HG03159 (cell line): ENCODE measurements around the gene COL7A1.

Experiments
- ATAC-seq: cut with Tn5 transposase; IDR thresholded peaks from one replicate; pipeline ENCODE4 v1.9.1; 2021; ENCODE audit warnings: mild to moderate bottlenecking, moderate library complexity; ENCODE audit not compliant: unreplicated experiment

The COL7A1 gene

DNA sequence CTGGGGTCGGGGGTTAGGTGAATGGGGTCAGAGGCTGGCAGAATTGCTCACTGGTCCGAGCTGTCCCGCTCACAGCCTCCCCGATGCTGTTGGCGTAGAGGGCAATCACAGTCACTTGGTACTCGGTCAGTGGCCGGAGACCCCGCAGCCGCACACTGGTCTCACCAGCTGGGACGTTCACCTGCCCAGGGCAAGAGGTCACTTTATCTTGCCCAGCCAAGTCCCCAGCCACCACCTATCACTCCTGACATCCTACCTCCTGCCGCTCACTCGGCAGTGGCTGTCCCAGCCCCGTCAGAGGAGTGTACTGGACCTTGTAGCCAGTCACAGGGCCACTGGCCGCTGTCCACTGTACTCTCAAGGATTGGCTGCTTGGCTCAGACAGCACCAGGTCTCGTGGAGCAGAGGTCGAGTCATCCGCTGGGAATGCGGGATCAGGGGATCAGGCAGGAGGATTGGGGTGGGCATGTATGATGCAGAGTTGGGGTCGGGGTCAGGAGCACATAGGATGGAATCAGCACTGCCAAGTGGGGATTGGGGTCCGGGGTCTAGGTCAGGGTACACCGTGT is 2.5 kb downstream of the COL7A1 start:
- ATAC-seq, result no peak

GRCh38 chr3:48591886-48592518 is 3.1 kb downstream of the COL7A1 start:
- no peak for ATAC-seq

DNA sequence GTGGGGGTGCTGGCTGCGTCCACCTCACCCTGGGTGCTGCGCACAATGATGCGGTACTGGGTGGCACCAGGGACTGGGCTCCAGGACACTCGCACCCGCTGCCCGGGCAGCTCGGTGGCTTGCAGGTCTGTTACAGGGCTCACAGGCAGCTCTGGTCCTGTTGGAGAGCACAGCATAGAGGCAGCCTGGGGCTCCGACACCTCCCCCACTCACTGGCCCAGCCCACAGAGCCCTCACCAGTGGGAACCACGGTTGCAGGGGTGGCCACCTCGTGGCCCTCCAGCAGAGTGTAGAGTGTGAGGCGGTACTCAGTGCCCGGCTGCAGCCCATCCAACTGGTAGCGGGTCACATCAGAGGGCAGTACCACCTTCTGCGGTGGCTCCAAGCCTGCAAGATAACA is 3.7 kb downstream of the COL7A1 start:
- no peak for ATAC-seq

DNA sequence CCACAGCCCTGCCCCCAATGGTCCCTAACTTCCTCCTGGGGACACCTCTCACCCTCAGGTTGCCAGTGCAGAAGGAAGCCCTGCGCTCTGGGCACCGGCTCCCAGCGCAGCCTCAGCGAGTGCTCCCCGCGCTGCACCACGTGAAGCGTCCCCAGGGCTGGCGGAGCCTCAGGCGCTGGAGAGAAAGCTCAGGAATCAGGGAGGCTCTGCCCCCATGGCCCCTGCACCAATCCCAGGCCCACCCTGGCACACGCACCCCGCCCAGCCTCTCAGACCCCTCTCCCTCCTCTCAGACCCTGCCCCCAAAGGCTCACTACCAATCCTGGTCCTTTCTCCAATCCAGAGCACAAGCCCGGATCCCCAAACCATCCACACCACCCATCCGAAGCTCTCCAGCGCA is 6.9 kb downstream of the COL7A1 start:
- no peak for ATAC-seq

DNA sequence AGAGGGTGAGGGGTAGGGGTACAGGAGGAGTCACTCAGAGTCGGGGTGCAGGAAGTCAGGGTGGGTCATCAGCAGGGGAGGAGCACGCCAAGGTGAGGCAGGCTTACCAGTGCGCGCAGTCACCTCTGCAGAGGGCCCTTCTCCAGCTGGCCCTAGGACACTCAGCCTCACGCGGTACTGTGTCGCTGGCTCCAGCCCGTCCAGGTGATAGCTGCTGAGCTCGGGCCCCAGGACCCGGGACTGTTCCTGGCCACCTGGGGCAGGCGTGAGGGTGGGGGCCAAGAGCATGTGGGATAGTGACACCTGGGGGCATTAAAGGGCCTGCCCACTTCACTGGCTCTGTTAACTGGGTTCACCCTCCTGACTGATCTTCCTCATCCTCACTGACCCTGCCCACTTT is 7.4 kb downstream of the COL7A1 start:
- no peak for ATAC-seq

DNA sequence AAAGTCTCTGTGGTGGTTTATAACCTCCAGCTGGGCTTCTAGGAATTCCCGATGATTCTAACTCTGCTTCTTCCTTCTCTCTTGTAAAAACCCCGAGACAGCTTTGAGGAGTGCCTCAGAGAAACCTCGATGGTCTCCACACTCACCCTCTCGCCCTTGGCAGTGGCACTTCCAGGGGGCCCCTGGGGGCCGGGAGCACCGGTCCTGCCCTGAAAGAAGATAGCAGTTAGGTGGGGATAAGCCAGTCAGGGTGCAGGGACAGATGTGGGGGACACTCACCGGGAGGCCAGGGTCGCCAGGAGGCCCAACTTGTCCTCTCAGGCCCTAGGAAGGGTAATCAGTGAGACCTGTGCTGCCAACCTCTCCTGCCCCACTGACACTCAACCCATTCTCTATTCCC is 9.7 kb downstream of the COL7A1 start:
- no peak for ATAC-seq

DNA sequence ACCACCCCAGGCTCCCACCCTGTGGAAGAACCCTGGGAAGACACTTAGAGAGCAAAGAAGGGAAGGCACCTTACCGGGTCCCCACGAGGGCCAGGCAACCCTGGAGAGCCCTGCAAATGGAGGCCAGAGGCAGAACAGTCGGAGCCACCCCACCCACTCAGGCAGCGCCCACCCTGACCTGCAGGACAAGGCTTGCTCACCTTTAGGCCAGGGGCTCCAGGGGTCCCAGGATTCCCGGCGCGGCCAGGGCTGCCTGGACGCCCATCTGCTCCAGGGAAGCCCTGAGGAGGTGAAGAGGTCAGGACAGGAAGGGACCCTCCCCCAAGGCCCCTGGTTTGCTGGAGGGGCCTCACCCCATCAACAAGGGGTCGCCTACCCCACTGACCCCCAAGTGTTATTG is 10.3 kb downstream of the COL7A1 start:
- ATAC-seq, result no peak

DNA sequence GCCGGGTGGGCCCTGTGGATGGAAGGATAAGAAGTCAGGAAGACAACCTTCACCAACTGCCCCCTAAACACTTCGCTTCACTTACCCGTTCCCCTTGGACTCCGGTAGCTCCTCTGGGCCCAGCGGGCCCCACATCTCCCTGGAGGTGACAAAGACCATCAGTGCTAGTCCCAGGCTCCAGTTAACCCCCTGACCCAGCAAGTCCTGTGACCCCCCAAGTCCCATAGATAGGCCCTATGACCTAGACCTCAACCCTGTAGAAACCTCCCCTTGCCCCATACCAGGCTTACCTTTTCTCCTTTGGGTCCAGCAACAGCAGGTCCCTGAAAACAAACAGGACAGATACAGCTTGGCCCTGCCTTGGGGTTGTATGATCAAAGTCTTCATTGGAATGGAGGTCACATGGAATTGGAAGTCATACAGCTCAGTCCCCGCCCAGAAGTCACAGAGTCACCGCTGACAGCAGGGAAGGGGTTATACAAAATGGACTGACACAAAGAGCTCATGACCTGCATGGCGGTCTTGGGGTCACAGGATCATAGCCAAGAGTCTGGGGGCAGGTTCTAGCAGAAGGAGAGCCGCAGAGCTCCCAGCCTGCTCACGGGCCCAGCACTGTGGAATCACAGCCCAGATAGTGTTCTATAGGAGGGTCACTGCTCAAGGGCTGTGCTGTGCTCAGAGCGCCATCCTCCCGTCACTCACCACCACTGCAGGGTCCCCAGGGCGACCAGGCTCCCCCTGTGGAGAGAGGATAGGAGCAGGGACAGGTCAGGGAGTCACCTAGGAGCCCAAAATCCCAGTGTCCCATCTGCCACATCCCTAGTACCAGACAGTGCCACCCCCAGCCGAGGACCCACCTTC is 13.3 kb downstream of the COL7A1 start:
- no peak for ATAC-seq

GRCh38 chr3:48576647-48577046 is 18.5 kb downstream of the COL7A1 start:
- ATAC-seq, result no peak

- no peak for ATAC-seq
These were observed 19.8 kb downstream of the COL7A1 start for GRCh38 chr3:48575366-48575765.

- ATAC-seq, result no peak
These were observed 21.1 kb downstream of the COL7A1 start for GRCh38 chr3:48573973-48574585.

- no peak for ATAC-seq
These were observed 22.6 kb downstream of the COL7A1 start for GRCh38 chr3:48572517-48572916.

DNA sequence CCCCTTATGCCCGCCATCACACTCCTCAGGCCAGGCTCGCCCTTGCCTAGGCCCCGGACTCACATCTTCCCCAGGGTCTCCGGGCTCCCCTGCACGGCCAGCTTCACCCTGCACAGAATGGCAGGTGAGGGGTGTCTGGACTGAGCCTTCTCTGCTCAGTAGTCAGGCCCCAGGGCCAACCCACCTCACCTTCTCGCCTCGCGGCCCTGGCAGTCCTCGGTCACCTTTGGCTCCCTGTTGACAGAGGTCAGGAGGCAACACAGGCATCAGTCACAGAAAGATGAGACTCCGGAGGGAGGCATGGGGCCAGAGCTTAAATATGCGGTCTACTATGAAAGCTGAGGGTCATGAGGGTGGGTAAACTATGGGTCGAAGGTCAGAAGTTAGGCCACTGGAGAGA is 23.2 kb downstream of the COL7A1 start:
- ATAC-seq, result no peak

DNA sequence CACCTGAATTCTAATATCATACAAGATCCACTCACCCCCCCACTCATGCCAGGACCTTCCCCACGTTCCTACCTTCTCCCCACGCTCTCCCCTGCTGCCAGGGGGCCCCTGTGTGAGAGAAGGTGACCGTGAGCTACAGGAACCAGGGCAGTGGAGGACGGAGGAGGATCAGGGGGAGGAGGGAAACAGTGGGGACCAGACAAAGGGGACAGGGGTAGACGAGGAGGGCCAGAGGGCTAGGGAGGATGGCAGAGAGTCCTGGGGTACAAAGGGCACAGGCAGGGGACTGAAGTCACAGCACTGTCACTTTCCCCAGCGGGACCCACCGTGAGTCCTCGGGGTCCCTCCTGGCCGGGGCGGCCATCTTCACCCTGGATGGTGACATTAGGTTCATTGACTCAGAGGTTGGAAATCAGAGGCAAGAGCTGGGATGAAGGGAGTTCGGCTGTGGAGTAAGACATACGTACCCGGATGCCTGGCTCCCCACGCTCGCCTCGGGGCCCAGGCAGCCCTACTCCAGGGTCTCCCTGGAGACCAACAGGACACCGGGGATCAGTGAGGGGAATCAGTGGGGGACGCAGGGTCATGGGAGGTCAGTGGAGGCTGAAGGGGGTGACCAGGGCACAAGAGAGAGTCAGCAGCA is 25.2 kb downstream of the COL7A1 start:
- no peak for ATAC-seq

DNA sequence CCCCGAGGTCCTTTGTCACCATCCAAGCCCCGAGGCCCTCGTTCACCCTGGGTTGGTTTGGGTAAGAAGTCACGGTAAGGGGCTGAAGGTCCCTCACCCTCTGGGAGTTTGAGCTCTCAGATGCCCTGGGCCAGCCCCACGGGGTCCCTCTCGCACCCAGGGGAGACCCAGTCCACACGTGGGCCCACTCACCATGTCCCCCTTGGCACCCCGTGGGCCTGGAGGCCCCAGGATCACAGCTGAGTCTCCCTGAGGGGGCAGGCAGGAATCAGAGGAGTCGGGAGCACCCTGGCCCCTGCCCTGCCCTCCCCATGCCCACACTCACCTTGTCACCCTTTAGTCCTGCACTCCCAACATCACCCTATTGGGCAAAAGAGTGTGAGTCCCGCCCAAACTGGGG is 25.7 kb downstream of the COL7A1 start:
- ATAC-seq, result no peak

GRCh38 chr3:48568476-48568875 is 26.7 kb downstream of the COL7A1 start:
- no peak for ATAC-seq

- no peak for ATAC-seq
These were observed 27.6 kb downstream of the COL7A1 start for GRCh38 chr3:48567500-48567899.

DNA sequence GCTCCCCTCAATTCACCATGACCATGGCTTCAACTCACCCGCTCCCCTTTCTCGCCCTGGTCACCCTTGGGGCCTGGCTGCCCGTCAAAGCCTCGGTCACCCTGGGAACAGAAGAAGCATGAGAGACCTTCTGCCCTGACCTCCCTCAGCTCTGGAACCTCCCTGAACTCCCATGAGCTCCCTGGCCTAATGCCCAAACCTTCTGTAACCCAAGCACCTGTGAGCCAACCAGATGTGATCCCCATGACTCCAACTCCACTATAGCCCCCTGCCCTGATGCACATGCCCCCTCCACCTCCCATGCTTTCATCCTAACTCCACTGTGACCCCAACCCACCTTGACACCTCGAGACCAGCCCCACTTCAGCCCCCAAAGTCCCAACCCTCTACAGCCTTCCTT is 28.0 kb downstream of the COL7A1 start:
- ATAC-seq, result no peak

GRCh38 chr3:48566401-48566760 is 28.7 kb downstream of the COL7A1 start:
- no peak for ATAC-seq

DNA sequence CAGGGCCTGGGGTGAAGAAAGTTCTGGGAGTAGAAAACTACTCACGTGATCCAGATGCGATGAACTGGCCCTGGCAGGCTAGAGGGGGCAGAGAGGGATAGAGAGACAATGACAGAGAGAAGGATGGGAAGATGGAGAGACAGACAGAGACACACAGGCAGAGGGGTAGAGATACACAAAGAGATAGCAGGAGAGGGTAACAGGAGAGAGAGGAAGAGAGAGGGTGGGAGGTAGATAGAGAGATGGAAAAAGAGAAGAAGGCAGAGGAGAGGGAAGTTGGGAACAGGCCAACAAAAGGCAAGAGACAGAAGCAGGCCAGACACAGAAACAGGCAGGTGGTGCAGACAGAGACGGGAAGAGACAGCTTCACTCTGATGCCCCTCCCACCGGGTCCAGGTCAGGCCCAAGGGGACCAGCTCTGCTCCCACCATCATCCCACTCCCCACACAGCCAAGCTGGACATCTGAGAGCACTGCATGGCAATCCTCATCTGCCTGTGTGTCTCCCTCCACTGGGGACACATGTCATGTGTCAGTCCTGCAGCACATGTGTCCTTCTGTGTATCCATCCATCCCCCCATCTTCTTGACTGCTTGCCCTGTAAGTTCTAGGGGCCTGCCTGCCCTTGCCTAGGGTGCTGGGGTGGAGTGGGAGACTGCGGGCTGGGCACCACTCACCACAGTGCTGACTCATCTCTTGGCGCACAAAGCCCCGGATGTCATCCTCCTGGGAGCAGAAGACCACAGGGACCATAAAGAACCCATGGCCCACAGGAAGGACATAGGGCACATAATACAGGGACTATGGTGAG is 29.3 kb downstream of the COL7A1 start:
- ATAC-seq, result no peak

DNA sequence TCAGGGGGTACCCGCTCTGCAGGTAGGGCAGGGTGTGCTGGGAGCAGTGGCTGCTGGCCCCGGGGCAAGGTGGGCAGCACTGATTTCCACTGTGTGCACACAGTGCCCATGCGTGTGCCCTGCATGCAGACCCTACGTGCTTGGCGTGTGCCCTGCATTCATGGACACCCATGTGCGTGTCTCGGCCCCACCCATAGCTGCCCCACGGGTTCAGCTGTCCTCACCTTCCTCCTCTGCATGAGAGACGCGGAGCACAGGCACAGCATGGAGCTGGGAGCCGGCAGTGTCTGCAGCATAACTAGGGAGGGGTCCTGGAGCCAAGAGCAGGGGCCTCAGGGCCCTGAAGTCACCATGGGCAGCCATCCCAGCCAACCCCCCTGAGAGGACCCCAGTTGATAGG is 29.9 kb downstream of the COL7A1 start:
- ATAC-seq, result no peak
